Erythroblast (primary cell): ENCODE measurements around the gene RIT2.

ENCODE experiments used
- GATA1 ChIP-seq: IDR thresholded peaks from 2 replicates; pipeline ENCODE4 v1.6.1; 2011; ENCODE audit warnings: low read depth, mild to moderate bottlenecking, control low read depth, low read length, moderate library complexity
- POLR2A ChIP-seq: IDR thresholded peaks from 2 replicates; pipeline ENCODE4 v1.6.1; 2011; ENCODE audit warnings: mild to moderate bottlenecking, low read length

DNA sequence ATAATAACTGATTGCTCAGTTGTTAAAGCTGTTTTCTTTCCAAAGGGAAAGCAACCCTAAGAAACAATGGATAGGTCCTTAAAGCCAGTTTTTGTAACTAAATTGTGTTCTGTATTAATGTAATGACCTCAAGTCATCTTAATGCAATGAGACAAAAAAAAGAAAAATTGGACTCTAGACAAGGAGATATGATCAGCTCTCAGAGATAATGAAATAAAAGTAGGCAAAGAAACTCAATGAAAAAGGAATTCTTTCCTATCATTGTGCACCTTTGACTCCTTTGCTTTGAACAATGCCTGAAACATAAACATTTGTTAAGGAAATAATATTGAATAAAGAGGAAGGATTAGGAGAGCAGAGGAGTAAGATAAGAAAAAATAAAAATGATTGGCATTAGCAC, 86.1 kb downstream of the RIT2 start:
- no peak for TF ChIP-seq POLR2A
- no peak for TF ChIP-seq GATA1
